ENCODE data around the gene UTP15.

DNA sequence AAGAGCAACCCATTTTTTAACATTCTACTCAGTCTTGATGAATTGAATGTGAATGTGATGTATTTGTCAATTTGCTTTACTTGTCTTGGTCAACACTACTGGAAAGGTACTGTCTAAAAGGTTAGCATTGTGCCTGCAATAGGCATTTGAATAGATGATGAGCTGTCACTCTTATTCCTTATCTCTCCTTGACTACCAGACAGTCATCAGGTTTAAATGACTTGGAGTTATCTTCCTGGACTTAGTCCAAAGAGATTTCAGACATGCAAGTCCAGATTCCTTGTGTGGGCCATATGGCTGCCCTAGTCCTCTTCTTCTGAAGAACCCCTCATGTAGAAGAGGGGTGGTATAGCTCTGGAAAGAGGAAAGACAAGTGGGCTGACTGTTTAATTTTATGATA, 65.2 kb downstream of the UTP15 start:
- TF ChIP-seq, protein P1, sequence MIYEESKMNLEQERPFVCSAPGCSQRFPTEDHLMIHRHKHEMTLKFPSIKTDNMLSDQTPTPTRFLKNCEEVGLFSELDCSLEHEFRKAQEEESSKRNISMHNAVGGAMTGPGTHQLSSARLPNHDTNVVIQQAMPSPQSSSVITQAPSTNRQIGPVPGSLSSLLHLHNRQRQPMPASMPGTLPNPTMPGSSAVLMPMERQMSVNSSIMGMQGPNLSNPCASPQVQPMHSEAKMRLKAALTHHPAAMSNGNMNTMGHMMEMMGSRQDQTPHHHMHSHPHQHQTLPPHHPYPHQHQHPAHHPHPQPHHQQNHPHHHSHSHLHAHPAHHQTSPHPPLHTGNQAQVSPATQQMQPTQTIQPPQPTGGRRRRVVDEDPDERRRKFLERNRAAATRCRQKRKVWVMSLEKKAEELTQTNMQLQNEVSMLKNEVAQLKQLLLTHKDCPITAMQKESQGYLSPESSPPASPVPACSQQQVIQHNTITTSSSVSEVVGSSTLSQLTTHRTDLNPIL (CRISPR knock-in tag; IDR thresholded peaks at IDR 0.05; ENCODE audit: low read depth) = no peak
- TF ChIP-seq, protein P2, sequence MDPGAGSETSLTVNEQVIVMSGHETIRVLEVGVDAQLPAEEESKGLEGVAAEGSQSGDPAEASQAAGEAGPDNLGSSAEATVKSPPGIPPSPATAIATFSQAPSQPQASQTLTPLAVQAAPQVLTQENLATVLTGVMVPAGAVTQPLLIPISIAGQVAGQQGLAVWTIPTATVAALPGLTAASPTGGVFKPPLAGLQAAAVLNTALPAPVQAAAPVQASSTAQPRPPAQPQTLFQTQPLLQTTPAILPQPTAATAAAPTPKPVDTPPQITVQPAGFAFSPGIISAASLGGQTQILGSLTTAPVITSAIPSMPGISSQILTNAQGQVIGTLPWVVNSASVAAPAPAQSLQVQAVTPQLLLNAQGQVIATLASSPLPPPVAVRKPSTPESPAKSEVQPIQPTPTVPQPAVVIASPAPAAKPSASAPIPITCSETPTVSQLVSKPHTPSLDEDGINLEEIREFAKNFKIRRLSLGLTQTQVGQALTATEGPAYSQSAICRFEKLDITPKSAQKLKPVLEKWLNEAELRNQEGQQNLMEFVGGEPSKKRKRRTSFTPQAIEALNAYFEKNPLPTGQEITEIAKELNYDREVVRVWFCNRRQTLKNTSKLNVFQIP (CRISPR knock-in tag; IDR thresholded peaks at IDR 0.05; ENCODE audit: borderline replicate concordance, low read depth) = no peak
- TF ChIP-seq ISL1 (CRISPR knock-in tag; IDR thresholded peaks at IDR 0.05) (no peak), ARNTL (CRISPR knock-in tag; IDR thresholded peaks at IDR 0.05; ENCODE audit: borderline replicate concordance, low read depth) (no peak), RARB (CRISPR knock-in tag; IDR thresholded peaks at IDR 0.05) (no peak), OSR1 (CRISPR knock-in tag; IDR thresholded peaks at IDR 0.05) (no peak)

Data from SK-N-SH treated with all-trans-retinoic acid at 6 μM for 48 hours (cell line).